AG04450 (cell line): ENCODE measurements around the gene HOXA9. TPM values are rescaled to one million over a fixed set of nuclear protein-coding genes. Genes with fewer than 3 reads are reported as not detected.

Source experiments
- CTCF ChIA-PET: fragments of 300-600, 350-600 bp; formaldehyde crosslinking; extraction: SDS; loops from one replicate; lab custom pipeline; 2022; ENCODE audit warnings: antibody characterized with exemption, inconsistent platforms; lab: Charles Lee
- POLR2A ChIA-PET: fragments of 350-600 bp; formaldehyde crosslinking; extraction: SDS; loops from one replicate; lab custom pipeline; 2021; ENCODE audit warnings: antibody characterized with exemption, inconsistent platforms; lab: Yijun Ruan, JAX
- DNase-seq: peaks from one replicate; pipeline ENCODE4 v3.0.0-alpha.2; 2011; ENCODE audit warnings: low read depth, low spot score
- H3K27ac ChIP-seq: one replicate; pipeline ENCODE4 v1.5.1; 2012; ENCODE audit warnings: low read depth, low read length, control low read depth
- H3K27me3 ChIP-seq: one replicate; pipeline ENCODE4 v1.6.0; 2012; ENCODE audit warnings: low read length; ENCODE audit not compliant: control insufficient read depth, insufficient read depth
- H3K4me3 ChIP-seq: 2 replicates; pipeline ENCODE4 v1.5.1; 2011; ENCODE audit warnings: mild to moderate bottlenecking, low read depth, low read length, control low read depth
- H3K9me3 ChIP-seq: 2 replicates; pipeline ENCODE4 v1.5.1; 2012; ENCODE audit warnings: low read length; ENCODE audit not compliant: control insufficient read depth, insufficient read depth
- CTCF ChIP-seq: IDR thresholded peaks from 2 replicates; pipeline ENCODE4 v1.5.1; 2011; ENCODE audit warnings: low read depth, low read length, control low read depth, inconsistent platforms
- polyA plus RNA-seq: library from polyadenylated mRNA; depleted of rRNA; stranded (reverse); fragments of >200 nt; gene quantifications from 2 replicates; pipeline ENCODE4 v1.2.3, GENCODE V29; 2011

Gene HOXA9
- polyA plus RNA-seq, 1 experiment: 1.5 TPM

DNA sequence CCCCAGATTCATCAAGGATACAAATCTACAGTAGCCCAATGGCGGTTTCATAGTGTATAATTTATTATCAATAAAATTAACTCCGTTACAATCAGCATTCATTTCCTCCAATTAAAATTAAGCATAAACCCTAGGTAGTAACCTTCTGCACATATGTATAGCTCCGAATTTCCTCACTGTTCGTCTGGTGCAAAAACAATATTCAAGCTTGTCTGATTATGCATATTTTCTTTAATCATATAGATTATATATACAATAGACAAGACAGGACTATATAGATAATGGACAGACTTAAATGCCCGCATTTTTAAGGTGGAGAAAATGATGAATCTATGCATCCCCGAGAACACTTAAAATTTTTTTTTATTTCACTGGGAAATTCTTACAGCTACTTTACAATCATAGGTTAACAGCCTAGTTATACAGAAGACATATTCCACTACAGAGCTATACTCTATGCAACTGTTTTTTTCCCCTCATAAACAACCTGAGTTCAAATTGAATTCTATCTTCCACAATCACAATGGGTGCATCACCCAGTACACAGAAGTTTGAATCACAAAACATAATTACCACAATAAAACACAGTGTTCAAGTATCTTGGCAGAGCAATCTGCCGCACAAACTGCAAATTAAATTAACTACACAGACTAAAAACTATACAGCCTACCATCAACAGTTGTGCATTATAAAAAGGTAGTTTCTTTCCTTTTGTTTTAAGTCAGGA, 2.6 kb downstream of the HOXA9 start:
- Histone ChIP-seq H3K9me3 (peaks cover 27% of the 10 kb centered on the region; the same call in 1 of the 2 replicates), H3K27me3 (peaks cover 44% of the 10 kb centered on the region), H3K27ac (no peak overlapping the region), H3K4me3 (no peak overlapping the region)
- ChIA-PET CTCF (interaction anchor here (0.6 to 3.8 kb wide), 10 partner anchors 10 to 1269 kb away, joined by 3 to 171 read pairs (median 20); no protein-coding TSS in a partner anchor), POLR2A (no interaction called here)
- TF ChIP-seq CTCF: no peak
- no peak for DNase-seq

GRCh38 chr7:27161721-27162560, 3.4 kb downstream of the HOXA9 start:
- no peak for DNase-seq
- no peak overlapping the region for H3K4me3 ChIP-seq

GRCh38 chr7:27161214-27161720, 4.1 kb downstream of the HOXA9 start:
- H3K27ac ChIP-seq: no peak overlapping the region
- H3K4me3 ChIP-seq: peak overlapping the region; percentile 62
- DNase-seq: no peak
- H3K27me3 ChIP-seq: peaks cover 30% of the 10 kb centered on the region
- POLR2A ChIA-PET: interaction anchor here (0.5 to 1.3 kb wide), 5 partner anchors 64 to 961 kb away, joined by 3 to 5 read pairs (median 3); no protein-coding TSS in a partner anchor
- no peak for TF ChIP-seq CTCF
- H3K9me3 ChIP-seq: peaks cover 25% of the 10 kb centered on the region; the same call in 1 of the 2 replicates
- CTCF ChIA-PET: interaction anchor here (0.6 to 3.8 kb wide), 30 partner anchors 9 to 1307 kb away, joined by 3 to 171 read pairs (median 6); partner anchors contain the start of genes HOXA3, HOXA5 and SKAP2

More at GRCh38 chr7:27161721-27162560, 3.4 kb downstream of the HOXA9 start:
- POLR2A ChIA-PET: interaction anchor here (1.3 kb wide), 1 partner anchor 792 kb away, joined by 3 read pairs; no protein-coding TSS in a partner anchor
- no peak for TF ChIP-seq CTCF
- H3K27me3 ChIP-seq: peaks cover 36% of the 10 kb centered on the region
- CTCF ChIA-PET: interaction anchor here (0.7 to 3.8 kb wide), 23 partner anchors 9 to 1268 kb away, joined by 3 to 171 read pairs (median 8); partner anchors contain the start of genes HOXA3, HOXA5 and SKAP2
- H3K9me3 ChIP-seq: peaks cover 29% of the 10 kb centered on the region; the same call in 1 of the 2 replicates
- no peak overlapping the region for H3K27ac ChIP-seq

- POLR2A ChIA-PET: interaction anchor here (0.5 to 1.3 kb wide), 5 partner anchors 63 to 961 kb away, joined by 3 to 5 read pairs (median 3); no protein-coding TSS in a partner anchor
- peak overlapping the region; percentile 62 for H3K4me3 ChIP-seq
- CTCF ChIA-PET: interaction anchor here (0.6 to 3.8 kb wide), 31 partner anchors 8 to 1306 kb away, joined by 3 to 171 read pairs (median 5); partner anchors contain the start of genes HOXA3, HOXA5 and SKAP2
- H3K27ac ChIP-seq: no peak overlapping the region
- H3K27me3 ChIP-seq: peaks cover 26% of the 10 kb centered on the region
- peaks cover 21% of the 10 kb centered on the region; the same call in 1 of the 2 replicates for H3K9me3 ChIP-seq
- peak; percentile 96 for TF ChIP-seq CTCF
- DNase-seq: peak; percentile 64
These were observed 4.7 kb downstream of the HOXA9 start for GRCh38 chr7:27160546-27161213.
